NCI-H1694 treated with DMSO at 0.1 percent for 48 hours (cell line): Measurements from ENCODE around the gene TLE4.
A peak's percentile ranks its signal among the peaks of the same experiment; 100 is the strongest.

ENCODE experiments used
- DNase-seq: peaks from one replicate; lab custom pipeline; 2025; lab: John Stamatoyannopoulos, UW

Gene TLE4

DNA sequence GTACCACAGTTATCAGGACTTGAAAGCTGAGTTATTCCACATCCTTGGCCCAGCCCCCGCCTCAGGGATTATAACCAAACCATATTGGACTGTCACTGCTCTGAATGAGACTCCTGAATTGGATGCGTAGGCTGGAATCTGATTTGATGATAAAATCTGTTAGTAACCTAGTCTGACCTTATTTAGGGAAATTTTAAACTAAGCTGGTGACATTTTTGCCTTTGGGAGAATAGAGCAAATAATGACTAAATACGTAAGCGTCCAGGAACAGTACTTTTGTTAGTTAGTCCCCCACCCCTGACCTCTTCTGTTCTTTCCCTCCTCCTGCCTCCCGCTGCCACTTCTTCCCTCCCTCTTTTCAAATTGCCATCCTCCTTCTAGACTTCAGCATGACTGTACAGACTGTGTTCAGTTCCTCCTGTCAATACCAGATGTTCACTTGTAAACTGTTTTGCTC, 92.6 kb downstream of the TLE4 start:
- no peak for DNase-seq

GRCh38 chr9:79665369-79665768, 93.6 kb downstream of the TLE4 start:
- no peak for DNase-seq

GRCh38 chr9:79665931-79666330, 94.2 kb downstream of the TLE4 start:
- no peak for DNase-seq

- DNase-seq: no peak
Measured at GRCh38 chr9:79667120-79667519, 95.4 kb downstream of the TLE4 start.

DNA sequence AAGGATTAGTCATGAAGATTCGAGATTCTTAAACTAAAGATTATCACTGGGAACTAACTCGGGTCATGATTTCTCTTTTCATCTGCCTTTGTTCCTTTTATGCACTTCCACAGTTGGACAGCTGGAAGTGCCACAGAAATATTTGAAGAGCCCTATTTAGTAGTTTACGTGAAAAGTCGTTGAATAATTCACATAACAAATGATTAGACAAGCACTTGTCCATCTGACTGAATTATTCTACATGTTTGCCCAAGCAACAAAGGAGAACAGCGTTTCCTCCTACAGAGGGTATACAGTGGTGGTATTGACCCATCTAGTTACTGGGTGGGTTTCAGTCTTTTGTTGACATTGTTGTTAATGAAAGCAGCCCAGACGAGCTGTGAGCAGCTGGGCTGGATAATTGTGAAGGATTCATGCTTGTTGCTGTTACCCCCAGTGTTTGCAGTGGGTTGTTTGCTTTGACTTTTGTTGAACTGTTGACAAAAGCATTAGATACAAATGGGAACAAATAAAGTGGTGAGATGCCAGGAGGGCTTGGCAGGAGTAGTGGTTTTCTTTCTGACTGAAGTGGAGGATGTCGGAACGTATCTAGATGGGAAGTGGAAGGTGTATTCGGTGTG, 96.2 kb downstream of the TLE4 start:
- peak; percentile 51 for DNase-seq

DNA sequence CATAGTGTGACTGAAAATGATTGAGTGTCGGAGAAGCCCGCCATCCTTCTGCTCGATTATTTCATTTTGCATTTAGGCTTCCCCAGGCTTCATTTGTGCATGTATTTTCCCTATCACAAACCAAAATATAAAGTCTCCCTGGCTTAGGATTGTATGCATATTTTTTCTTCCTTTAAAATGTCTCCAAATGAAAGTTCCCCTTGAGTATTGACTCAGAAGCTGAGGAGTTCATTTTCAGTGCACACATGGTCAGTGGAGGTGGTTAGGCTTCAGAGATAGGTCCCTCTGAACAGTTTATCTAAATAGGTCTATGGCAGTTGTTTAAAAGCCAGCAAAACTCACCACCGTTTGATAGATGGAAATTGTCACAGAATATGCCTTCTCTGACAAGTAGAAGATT, 97.2 kb downstream of the TLE4 start:
- DNase-seq: no peak

DNA sequence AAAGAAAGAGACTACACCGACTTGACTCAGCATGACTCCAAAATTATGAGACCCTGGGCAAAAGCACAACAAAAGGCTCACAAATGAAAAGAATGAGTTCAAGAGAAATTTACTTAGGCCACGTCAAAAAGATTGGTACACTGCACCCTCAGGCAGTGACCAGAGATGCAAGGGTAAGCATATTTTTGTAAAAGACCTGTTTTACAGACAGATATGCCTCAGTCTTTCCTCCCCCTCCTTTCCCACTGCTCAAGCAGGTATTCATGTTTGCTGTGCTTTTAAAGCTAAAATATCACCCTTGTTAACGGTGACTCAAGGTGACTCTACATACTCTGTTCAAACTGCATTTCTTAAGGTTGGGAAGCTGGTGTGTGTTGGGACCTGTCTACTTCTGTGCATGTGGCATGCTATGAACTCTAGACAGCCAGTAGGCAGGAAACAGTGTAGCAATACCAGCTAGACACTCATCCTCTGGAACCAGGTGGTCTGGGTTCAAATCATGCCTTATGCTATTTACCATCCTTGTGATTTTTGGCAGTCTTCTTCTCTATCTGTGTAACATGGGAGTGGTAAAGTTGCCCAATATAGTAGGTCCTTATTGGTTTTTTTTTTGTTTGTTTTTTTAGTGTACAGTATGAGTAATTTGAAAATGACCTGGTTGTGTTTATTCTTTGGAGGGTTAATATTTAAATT, 98.7 kb downstream of the TLE4 start:
- DNase-seq: no peak

GRCh38 chr9:79671558-79671957, 99.8 kb downstream of the TLE4 start:
- DNase-seq: no peak

GRCh38 chr9:79672236-79672635, 100.5 kb downstream of the TLE4 start:
- DNase-seq: no peak

- DNase-seq: no peak
Measured at GRCh38 chr9:79672891-79673290, 101.1 kb downstream of the TLE4 start.

GRCh38 chr9:79673614-79674013, 101.8 kb downstream of the TLE4 start:
- DNase-seq: no peak

DNA sequence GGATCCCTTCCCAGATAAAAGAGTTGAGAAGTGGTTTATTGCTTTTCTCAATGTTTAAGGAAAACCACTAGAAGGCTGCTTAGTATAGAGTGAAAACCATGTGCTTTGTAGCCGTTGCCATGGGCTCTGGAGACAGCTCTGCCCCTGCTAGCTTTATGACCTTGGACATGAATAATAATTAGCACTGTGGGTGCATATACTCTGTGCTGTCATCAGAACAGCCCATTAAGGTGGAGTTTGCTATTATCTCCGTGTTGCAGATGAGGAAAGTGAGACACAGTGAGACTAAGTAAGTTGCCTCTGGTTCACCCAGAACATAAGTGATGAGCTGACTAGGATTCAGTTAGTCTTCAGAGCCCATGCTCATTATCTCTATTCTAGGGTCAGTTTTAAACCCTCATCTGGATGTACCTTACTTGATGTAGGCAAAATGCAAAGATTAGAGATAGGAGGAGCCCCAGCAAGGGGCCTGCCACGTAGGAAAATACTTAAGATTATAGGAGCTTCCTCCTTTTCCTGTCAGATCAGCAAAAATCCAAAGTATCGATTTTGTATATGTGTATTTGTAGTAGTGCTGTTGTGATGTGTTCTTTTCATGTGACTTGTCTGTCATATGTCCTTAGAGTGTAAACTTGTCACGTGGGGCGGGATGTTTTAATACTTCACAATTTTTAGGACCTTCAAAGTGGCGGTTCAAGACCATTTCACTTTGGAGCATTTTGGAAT, 102.5 kb downstream of the TLE4 start:
- DNase-seq: no peak

GRCh38 chr9:79681576-79681975, 109.8 kb downstream of the TLE4 start:
- no peak for DNase-seq

DNA sequence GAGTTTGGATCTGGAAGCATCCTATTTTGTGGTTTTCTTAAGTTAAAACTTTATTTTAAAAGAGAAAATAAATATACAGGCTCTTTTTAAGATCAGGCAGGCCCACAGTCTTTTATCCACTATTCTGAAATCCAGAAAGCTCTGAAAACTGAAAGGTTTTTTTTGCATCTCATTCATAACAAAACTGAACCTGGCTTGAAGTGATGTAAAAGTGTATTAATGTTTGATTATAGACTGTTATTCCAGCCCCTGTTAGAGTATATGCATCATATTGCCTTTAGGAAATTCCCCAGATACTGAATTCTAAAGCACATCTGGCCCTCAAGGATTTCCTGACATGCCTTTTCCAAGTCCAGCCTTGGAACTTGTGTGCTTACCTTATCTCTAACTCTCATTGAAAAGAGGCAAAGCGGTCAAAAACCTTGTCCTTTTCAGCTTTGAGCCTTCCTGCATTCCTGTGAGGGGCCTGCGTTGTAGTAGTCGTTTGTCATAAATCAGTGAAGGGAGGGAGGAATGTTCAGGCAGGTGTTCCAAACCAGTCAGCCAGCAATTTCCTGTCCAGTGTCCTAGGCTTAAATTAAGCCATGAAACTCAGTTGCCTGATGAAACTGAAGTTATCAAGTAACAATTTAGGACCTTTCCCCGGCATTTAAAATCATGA, 110.4 kb downstream of the TLE4 start:
- DNase-seq: no peak

- DNase-seq: no peak
Measured at GRCh38 chr9:79684059-79684458, 112.3 kb downstream of the TLE4 start.

DNA sequence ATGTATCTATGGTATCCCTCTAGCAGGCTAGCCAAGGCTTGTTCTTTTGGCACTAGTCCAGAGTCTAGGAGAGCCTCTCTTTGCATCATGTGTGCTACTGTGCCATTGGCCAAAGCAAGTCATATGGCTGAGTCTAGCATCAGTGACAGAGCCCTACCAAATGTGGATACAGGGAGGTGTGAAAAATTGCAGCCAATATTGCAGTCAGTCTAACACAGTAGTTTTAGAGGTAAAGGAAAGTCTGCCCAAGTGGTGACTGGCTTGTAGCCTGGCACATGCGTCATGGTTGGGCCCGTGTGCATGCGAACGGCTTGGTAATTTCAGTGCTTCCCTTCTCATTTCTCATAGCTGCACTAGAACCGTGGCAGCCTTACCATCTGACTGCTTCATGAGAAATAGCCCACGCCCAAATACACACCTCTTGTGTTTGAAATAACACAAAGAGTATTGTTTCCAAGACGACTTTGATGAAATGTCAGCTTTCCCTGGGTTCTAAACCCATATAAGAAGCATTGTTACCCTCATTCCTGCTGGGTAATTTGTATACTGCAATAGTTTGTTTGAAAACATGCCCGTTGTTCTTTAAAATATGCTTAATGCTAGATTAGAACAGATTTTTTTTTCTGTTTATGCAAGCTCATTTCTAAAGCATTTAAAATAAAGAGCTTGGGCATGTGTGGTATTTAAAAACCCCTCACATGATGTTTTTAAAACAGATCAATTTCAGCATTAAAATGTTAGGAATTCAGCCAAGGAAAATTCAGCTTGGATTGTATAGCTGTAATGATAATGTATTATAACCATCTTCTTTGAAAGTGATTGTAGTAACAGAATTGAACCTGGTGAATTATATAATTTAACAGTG, 113.2 kb downstream of the TLE4 start:
- no peak for DNase-seq

DNA sequence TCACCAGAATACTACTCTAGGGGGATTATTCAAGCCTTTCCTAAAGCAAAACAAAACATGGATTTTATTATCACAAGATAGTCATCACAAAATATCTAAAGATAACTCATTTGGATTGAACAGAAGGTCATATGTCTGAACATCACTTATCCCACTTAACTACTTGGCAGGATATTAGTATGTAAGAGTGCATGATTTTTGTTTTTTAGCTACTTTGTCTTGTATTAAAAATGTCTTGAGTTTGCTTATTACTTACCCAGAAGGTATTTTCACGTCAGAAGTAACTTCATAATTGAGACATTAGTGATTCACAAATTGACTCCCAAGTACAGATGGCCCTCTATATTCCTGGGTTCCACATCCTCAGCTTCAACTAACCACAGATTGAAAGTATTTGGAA, 113.8 kb downstream of the TLE4 start:
- no peak for DNase-seq

- no peak for DNase-seq
Measured at GRCh38 chr9:79686381-79687130, 114.8 kb downstream of the TLE4 start.

GRCh38 chr9:79687131-79687447, 115.3 kb downstream of the TLE4 start:
- no peak for DNase-seq

- DNase-seq: no peak
Measured at GRCh38 chr9:79688363-79688762, 116.6 kb downstream of the TLE4 start.

GRCh38 chr9:79689576-79689975, 117.8 kb downstream of the TLE4 start:
- DNase-seq: no peak
